SJCRH30 (cell line): ENCODE measurements around the gene WAS. TPM values are rescaled to one million over a fixed set of nuclear protein-coding genes. Genes with fewer than 3 reads are reported as not detected.

Experiments used
- total RNA-seq: library from RNA; depleted of rRNA; stranded (reverse); fragments of >200 nt; shearing (Covaris generic); gene quantifications from 2 replicates; pipeline ENCODE4 v1.2.3, GENCODE V29; 2014; rRNA removed

Gene WAS
- total RNA-seq, 1 experiment from 2014 or later = not detected

Other genes starting within 250 kb of the WAS start
- 13.8 and 15.4 TPM in 2 replicates for gene SLC38A5, start 213.5 kb upstream of the WAS start, total RNA-seq
- 28.0 and 29.4 TPM in 2 replicates for gene FTSJ1, start 207.6 kb upstream of the WAS start, total RNA-seq
- gene PORCN, start 174.8 kb upstream of the WAS start, total RNA-seq = 6.2 and 9.8 TPM in 2 replicates
- 61.7 and 71.9 TPM in 2 replicates for gene EBP, start 162.0 kb upstream of the WAS start, total RNA-seq
- 4.3 and 4.6 TPM in 2 replicates for gene TBC1D25, start 144.1 kb upstream of the WAS start, total RNA-seq
- gene RBM3, start 109.3 kb upstream of the WAS start, total RNA-seq = 117 and 135 TPM in 2 replicates
- 19.9 and 23.6 TPM in 2 replicates for gene WDR13, start 86.3 kb upstream of the WAS start, total RNA-seq
- gene SUV39H1, start 12.9 kb downstream of the WAS start, total RNA-seq = 10.2 and 10.5 TPM in 2 replicates
- not detected in 2 replicates for gene GLOD5, start 77.9 kb downstream of the WAS start, total RNA-seq
- not detected in 2 replicates for gene GATA1, start 102.8 kb downstream of the WAS start, total RNA-seq
- 31.5 and 47.2 TPM in 2 replicates for gene HDAC6, start 118.3 kb downstream of the WAS start, total RNA-seq
- gene ERAS, start 142.7 kb downstream of the WAS start, total RNA-seq = not detected in 2 replicates
- gene PCSK1N, start 151.8 kb downstream of the WAS start, total RNA-seq = not detected in 2 replicates
- 43.5 and 51.1 TPM in 2 replicates for gene TIMM17B, start 214.0 kb downstream of the WAS start, total RNA-seq
- 52.3 and 52.4 TPM in 2 replicates for gene PQBP1, start 214.1 kb downstream of the WAS start, total RNA-seq
- gene SLC35A2, start 227.8 kb downstream of the WAS start, total RNA-seq = 12.6 and 16.0 TPM in 2 replicates
- gene PIM2, start 235.2 kb downstream of the WAS start, total RNA-seq = 6.8 and 8.0 TPM in 2 replicates